Endothelial cell of umbilical vein (primary cell): Measurements from ENCODE around the gene CYTH1. TPM values are rescaled to one million over a fixed set of nuclear protein-coding genes. Genes with fewer than 3 reads are reported as not detected.

Experiments
- BruUV-seq: library from RNA; stranded (reverse); fragments of 400-500 nt; replicated peaks from 2 replicates; lab custom pipeline; 2021; lab: Mats Ljungman, UMichigan
- CTCF ChIA-PET: fragments of 300-600, 350-600 bp; sonication (Branson Sonifier 250); formaldehyde crosslinking; loops from one replicate; lab custom pipeline; 2021; ENCODE audit warnings: antibody characterized with exemption, inconsistent platforms; lab: Charles Lee
- POLR2A ChIA-PET: fragments of 300-600, 350-600 bp; sonication (Branson Sonifier 250); formaldehyde crosslinking; loops from one replicate; lab custom pipeline; 2021; ENCODE audit warnings: antibody characterized with exemption, inconsistent platforms; lab: Charles Lee
- DNase-seq: peaks from one replicate; pipeline ENCODE4 v3.0.0-alpha.2; 2011; ENCODE audit warnings: low read depth, low spot score
- FAIRE-seq: peaks from 2 replicates; lab custom pipeline; 2011; peaks lifted over from hg19 to GRCh38; lab: Jason Lieb, UNC
- H2AFZ ChIP-seq: 2 replicates; pipeline ENCODE4 v1.6.0; 2012; ENCODE audit warnings: low read depth, low read length, control low read depth, inconsistent platforms
- H3K27ac ChIP-seq: 2 replicates; pipeline ENCODE4 v1.5.1; 2011; ENCODE audit warnings: low read depth, mild to moderate bottlenecking, control low read depth, low read length, moderate library complexity; ENCODE audit not compliant: insufficient read depth
- H3K27me3 ChIP-seq, 2 experiments: 2 replicates each; pipeline versions ENCODE4 v1.6.0 to v1.6.1; 2011; ENCODE audit warnings: low read length in 2 of 2, mixed read lengths in 1 of 2; ENCODE audit not compliant: control insufficient read depth in 2 of 2, insufficient read depth in 2 of 2
- H3K36me3 ChIP-seq, 2 experiments: 2 replicates in 1 of 2; 3 replicates in 1 of 2; pipeline ENCODE4 v1.5.1; 2011; ENCODE audit warnings: low read length in 2 of 2, mild to moderate bottlenecking in 1 of 2, moderate library complexity in 1 of 2; ENCODE audit not compliant: control insufficient read depth in 2 of 2, insufficient read depth in 2 of 2; ENCODE audit errors: extremely low read depth in 1 of 2
- H3K4me1 ChIP-seq: 3 replicates; pipeline ENCODE4 v1.5.1; 2011; ENCODE audit warnings: mild to moderate bottlenecking, low read length; ENCODE audit not compliant: control insufficient read depth, insufficient read depth; ENCODE audit errors: extremely low read depth
- H3K4me2 ChIP-seq: 2 replicates; pipeline ENCODE4 v1.6.1; 2011; ENCODE audit warnings: low read length, control low read depth, mixed read lengths; ENCODE audit not compliant: insufficient read depth
- H3K4me3 ChIP-seq, 3 experiments: fragments of 200-600 bp in 1 of 3; sonication (generic), shearing (Covaris generic) in 1 of 3; replicated peaks in 1 of 3; 2 replicates each; pipeline ENCODE4 v1.5.1; 2011 to 2016; ENCODE audit warnings: control low read depth in 3 of 3, low read length in 3 of 3, mild to moderate bottlenecking in 2 of 3, inconsistent platforms in 1 of 3, low read depth in 1 of 3, moderate library complexity in 1 of 3; ENCODE audit not compliant: insufficient read depth in 1 of 3
- H3K79me2 ChIP-seq: 2 replicates; pipeline ENCODE4 v1.6.0; 2012; ENCODE audit warnings: low read length, inconsistent platforms; ENCODE audit not compliant: control insufficient read depth, insufficient read depth
- H3K9ac ChIP-seq: replicated peaks from 2 replicates; pipeline ENCODE3; 2011; ENCODE audit warnings: low read length, control low read depth; ENCODE audit not compliant: insufficient read depth; ENCODE audit errors: extremely low read depth
- H3K9me1 ChIP-seq: replicated peaks from 3 replicates; pipeline ENCODE4 v1.6.0; 2011; ENCODE audit warnings: mild to moderate bottlenecking, low read length; ENCODE audit not compliant: control insufficient read depth, insufficient read depth; ENCODE audit errors: extremely low read depth
- H3K9me3 ChIP-seq: replicated peaks from 2 replicates; pipeline ENCODE4 v1.5.1; 2012; ENCODE audit warnings: low read length, inconsistent platforms; ENCODE audit not compliant: control insufficient read depth, insufficient read depth
- H4K20me1 ChIP-seq: replicated peaks from 2 replicates; pipeline ENCODE3; 2011; ENCODE audit warnings: mild to moderate bottlenecking, low read length; ENCODE audit not compliant: control insufficient read depth, insufficient read depth; ENCODE audit errors: extremely low read depth
- CTCF ChIP-seq, 2 donors: IDR thresholded peaks; 1 replicate in 1 of 2; 2 replicates in 1 of 2; pipeline ENCODE4 v1.5.1; 2011; ENCODE audit warnings: low read length in 2 of 2, mild to moderate bottlenecking in 2 of 2, moderate library complexity in 2 of 2, control low read depth in 1 of 2, inconsistent platforms in 1 of 2, low read depth in 1 of 2; ENCODE audit not compliant: insufficient read depth in 1 of 2; ENCODE audit errors: extremely low read depth in 1 of 2
- EZH2 ChIP-seq: IDR thresholded peaks from 2 replicates; pipeline ENCODE4 v1.6.1; 2012; ENCODE audit warnings: borderline replicate concordance, low read depth, mild to moderate bottlenecking, moderate library complexity, low read length, inconsistent platforms; ENCODE audit not compliant: severe bottlenecking
- FOS ChIP-seq: IDR thresholded peaks from 2 replicates; pipeline ENCODE4 v1.6.1; 2011; ENCODE audit warnings: mild to moderate bottlenecking, low read length, moderate library complexity, borderline replicate concordance; ENCODE audit not compliant: insufficient read depth
- GATA2 ChIP-seq: IDR thresholded peaks from 2 replicates; pipeline ENCODE4 v1.7.0; 2011; ENCODE audit warnings: low read depth, mild to moderate bottlenecking, moderate library complexity, mixed read lengths, low read length; ENCODE audit not compliant: insufficient read length, insufficient read depth
- JUN ChIP-seq: IDR thresholded peaks from 2 replicates; pipeline ENCODE4 v1.6.1; 2011; ENCODE audit warnings: borderline replicate concordance, low read depth; ENCODE audit not compliant: insufficient read length, insufficient read depth
- MAX ChIP-seq: IDR thresholded peaks from 2 replicates; pipeline ENCODE4 v1.6.1; 2011; ENCODE audit not compliant: insufficient read depth, insufficient read length
- MYC ChIP-seq: IDR thresholded peaks from one replicate; pipeline ENCODE4 v1.6.1; 2011; ENCODE audit warnings: mild to moderate bottlenecking, low read depth, low read length
- POLR2A ChIP-seq: IDR thresholded peaks from 2 replicates; pipeline ENCODE4 v1.6.1; 2012; ENCODE audit warnings: low read depth, mild to moderate bottlenecking, control low read depth, low read length
- POLR2AphosphoS5 ChIP-seq: IDR thresholded peaks from 2 replicates; pipeline ENCODE4 v1.6.1; 2012; ENCODE audit warnings: low read depth, mild to moderate bottlenecking, control low read depth, low read length, moderate library complexity; ENCODE audit not compliant: insufficient read depth
- dilution Hi-C: fragments of 300-500 bp; cut with MboI; formaldehyde crosslinking; loops from one replicate; pipeline ENCODE4 v1.15.0; 2019; ENCODE audit warnings: low sequenced_read_pairs; ENCODE audit not compliant: extremely low pct_ligation_motif_present
- intact Hi-C: fragments of 100-400 bp; cut with micrococcal nuclease; formaldehyde crosslinking; loops from one replicate; pipeline ENCODE4 v1.10.0; 2022
- polyA plus RNA-seq, 4 experiments: library from polyadenylated mRNA; depleted of rRNA in 3 of 4; stranded (reverse) in 3 of 4; unstranded in 1 of 4; fragments of >200 nt; gene quantifications; 2 replicates each; pipeline versions ENCODE4 v1.2.1 to v1.2.3, GENCODE V29; 2011 to 2012; ENCODE audit warnings: missing spikeins in 1 of 4
- total RNA-seq: library from RNA; stranded (reverse); gene quantifications from 2 replicates; pipeline ENCODE4 v1.2.3, GENCODE V29; 2021

The CYTH1 gene
- total and polyA plus RNA-seq, 2 donors (not counting 3 experiments of a cell fraction or from before 2014, with no cell fraction given) = 35.9 to 49.9 TPM

- no peak overlapping the region for H2AFZ ChIP-seq
- TF ChIP-seq MAX (no peak), FOS (no peak), MYC (no peak), POLR2AphosphoS5 (no peak), CTCF (IDR thresholded peaks at IDR 0.05; ENCODE audit: extremely low read depth in 1 of 2, insufficient read depth in 1 of 2, low read depth in 1 of 2, low read length in 2 of 2) (no peak), GATA2 (no peak), POLR2A (no peak), EZH2 (no peak), JUN (no peak)
- H3K9me3 ChIP-seq = no peaks in the 10 kb centered on the region
- peaks cover 15 to 31% of the 10 kb centered on the region in 2 experiments for H3K36me3 ChIP-seq
- H3K4me1 ChIP-seq = peaks cover 8% of the 10 kb centered on the region
- H3K27me3 ChIP-seq = no peaks in the 10 kb centered on the region
- H3K4me3 ChIP-seq = no peak overlapping the region
- no peaks in the 10 kb centered on the region for H4K20me1 ChIP-seq
- CTCF ChIA-PET = interaction anchor here (1.2 to 1.4 kb wide), 5 partner anchors 9 to 308 kb away, joined by 3 to 4 read pairs (median 3); no protein-coding TSS in a partner anchor
- no peak overlapping the region for H3K9ac ChIP-seq
- peak; percentile 54 for DNase-seq
- POLR2A ChIA-PET = interaction anchor here (1.3 kb wide), 1 partner anchor 14 kb away, joined by 5 read pairs; no protein-coding TSS in a partner anchor
- H3K27ac ChIP-seq = peak overlapping the region; percentile 1
- dilution Hi-C loops (no loop called here), intact Hi-C loops (no loop called here)
- H3K79me2 ChIP-seq = no peaks in the 10 kb centered on the region
- BruUV-seq = no TSS peak
- H3K9me1 ChIP-seq = no peaks in the 10 kb centered on the region
- peak overlapping the region; percentile 5 for H3K4me2 ChIP-seq
- peak; percentile 82 for FAIRE-seq
Observed at GRCh38 chr17:78804777-78805176, 22.7 kb upstream of the CYTH1 start.
